K562 (cell line): ENCODE measurements around the gene ANK3. TPM values are rescaled to one million over a fixed set of nuclear protein-coding genes. Genes with fewer than 3 reads are reported as not detected.
A peak's percentile ranks its signal among the peaks of the same experiment; 100 is the strongest.

Experiments
- CREBBP ChIP-seq: IDR thresholded peaks from one replicate; pipeline ENCODE4 v1.6.1; 2012; ENCODE audit warnings: low read depth, mild to moderate bottlenecking, control low read depth, inconsistent platforms, low read length
- CREM ChIP-seq: IDR thresholded peaks from 2 replicates; pipeline ENCODE4 v1.6.1; 2014; ENCODE audit warnings: antibody characterized with exemption, low read depth
- EHMT2 ChIP-seq: fragments of 450-650 bp; IDR thresholded peaks from 2 replicates; pipeline ENCODE4 v1.6.1; 2018; ENCODE audit warnings: antibody characterized with exemption
- GTF2A2 ChIP-seq: IDR thresholded peaks from 2 replicates; pipeline ENCODE4 v1.6.1; 2016; ENCODE audit warnings: mild to moderate bottlenecking, missing genetic modification characterization, missing compliant biosample characterization
- HDAC3 ChIP-seq: fragments of 450-650 bp; IDR thresholded peaks from 2 replicates; pipeline ENCODE4 v1.6.1; 2018; ENCODE audit warnings: borderline replicate concordance, mild to moderate bottlenecking, moderate library complexity; ENCODE audit not compliant: partially characterized antibody
- HINFP ChIP-seq: fragments of 450-650 bp; conservative IDR thresholded peaks from 2 replicates; pipeline ENCODE4 v1.6.1; 2016; ENCODE audit warnings: missing genetic modification characterization, low read depth, mild to moderate bottlenecking, control low read depth, missing compliant biosample characterization
- MNT ChIP-seq, 2 experiments: fragments of 450-650 bp; conservative IDR thresholded peaks; 2 replicates each; pipeline ENCODE4 v1.6.1; 2017; ENCODE audit warnings: mild to moderate bottlenecking in 2 of 2, moderate library complexity in 2 of 2
- NCOA6 ChIP-seq: fragments of 450-650 bp; IDR thresholded peaks from 2 replicates; pipeline ENCODE4 v1.6.1; 2017; ENCODE audit warnings: mild to moderate bottlenecking
- NCOR1 ChIP-seq: fragments of 450-650 bp; IDR thresholded peaks from 2 replicates; pipeline ENCODE4 v1.6.1; 2016; ENCODE audit warnings: mild to moderate bottlenecking, moderate library complexity
- ZBTB11 ChIP-seq, 3 experiments: fragments of 200-800 bp in 1 of 3; fragments of 250-450 bp in 1 of 3; fragments of 450-650 bp in 1 of 3; sonication (Bioruptor Pico) in 1 of 3; sonication (Bioruptor generic) in 1 of 3; formaldehyde crosslinking in 1 of 3; IDR thresholded peaks; 2 replicates each; pipeline versions ENCODE4 v1.6.1 to v1.8.0; 2016 to 2022; ENCODE audit warnings: mild to moderate bottlenecking in 2 of 3, missing genetic modification characterization in 2 of 3, missing compliant biosample characterization in 1 of 3, moderate library complexity in 1 of 3
- ZC3H11A ChIP-seq: IDR thresholded peaks from 2 replicates; pipeline ENCODE4 v1.6.1; 2012; ENCODE audit warnings: low read depth, low read length, improper control_type of control experiment
- ZNF717 ChIP-seq: fragments of 250-450 bp; sonication (Bioruptor Pico); IDR thresholded peaks from 2 replicates; pipeline ENCODE4 v1.5.0; 2021
- ZSCAN32 ChIP-seq: fragments of 450-650 bp; formaldehyde crosslinking; IDR thresholded peaks from 2 replicates; pipeline ENCODE4 v1.4.0; 2020; ENCODE audit warnings: mild to moderate bottlenecking, moderate library complexity
- polyA plus RNA-seq, 8 experiments: library from polyadenylated mRNA; depleted of rRNA in 4 of 8; stranded (reverse) in 5 of 8; unstranded in 3 of 8; fragments of >200 nt; fragmentation: Nextera tagmentation in 2 of 8; fragmentation: Illumina TruSeq in 1 of 8; extraction: Ambion mirVana in 2 of 8; extraction: Trizol in 1 of 8; gene quantifications; 2 replicates each; pipeline versions ENCODE4 v1.2.1 to v1.2.3, GENCODE V29; 2011 to 2014; ENCODE audit warnings: inconsistent platforms in 1 of 8, missing spikeins in 1 of 8
- total RNA-seq, 7 experiments: library from RNA; depleted of rRNA in 6 of 7; stranded (reverse); fragments of >200 nt in 6 of 7; fragmentation: Illumina TruSeq in 2 of 7; extraction: Trizol in 2 of 7; gene quantifications; 2 replicates each; pipeline versions ENCODE4 v1.2.1 to v1.2.3, GENCODE V29; 2011 to 2021; ENCODE audit warnings: low replicate concordance in 1 of 7
- TF ChIP-seq, protein P1 (sequence below): IDR thresholded peaks from 2 replicates; pipeline ENCODE4 v1.6.1; 2011; ENCODE audit not compliant: insufficient read length; ENCODE audit errors: extremely low read depth
- TF ChIP-seq, protein P2 (sequence below), 3 experiments: IDR thresholded peaks in 2 of 3; conservative IDR thresholded peaks in 1 of 3; 2 replicates each; pipeline ENCODE4 v1.5.1; 2011 to 2012; ENCODE audit warnings: low read length in 3 of 3, mild to moderate bottlenecking in 3 of 3, control low read depth in 2 of 3, improper control_type of control experiment in 1 of 3, inconsistent platforms in 1 of 3, low read depth in 1 of 3, mixed read lengths in 1 of 3, moderate library complexity in 1 of 3; ENCODE audit not compliant: insufficient read depth in 2 of 3
- TF ChIP-seq, protein P3 (sequence below): sonication (generic); formaldehyde crosslinking; IDR thresholded peaks from 2 replicates; pipeline ENCODE4 v1.8.0; 2022; ENCODE audit warnings: mild to moderate bottlenecking, low read depth, missing genetic modification reagents

ANK3 gene
- total and polyA plus RNA-seq, 9 of the 15 experiments (the other 6 are each of a cell fraction or from before 2014, with no cell fraction given) = 10.0 to 32.3 (median 17.9) TPM

- TF ChIP-seq, protein P1, sequence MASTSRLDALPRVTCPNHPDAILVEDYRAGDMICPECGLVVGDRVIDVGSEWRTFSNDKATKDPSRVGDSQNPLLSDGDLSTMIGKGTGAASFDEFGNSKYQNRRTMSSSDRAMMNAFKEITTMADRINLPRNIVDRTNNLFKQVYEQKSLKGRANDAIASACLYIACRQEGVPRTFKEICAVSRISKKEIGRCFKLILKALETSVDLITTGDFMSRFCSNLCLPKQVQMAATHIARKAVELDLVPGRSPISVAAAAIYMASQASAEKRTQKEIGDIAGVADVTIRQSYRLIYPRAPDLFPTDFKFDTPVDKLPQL = no peak
- TF ChIP-seq HDAC3 (peak; percentile 95), MNT (conservative IDR thresholded peaks at IDR 0.05) (peak; percentile 40 to 71; a peak in 3 of 4 replicates), CREM (peak; percentile 73), EHMT2 (no peak), ZSCAN32 (no peak), ZNF717 (CRISPR knock-in tag) (no peak), ZC3H11A (0 out of 2 replicates have a peak, but pooled peaks have one; percentile 45), CREBBP (no peak), HINFP (tag) (0 out of 2 replicates have a peak, but pooled peaks have one; percentile 21), NCOA6 (no peak), ZBTB11 (CRISPR knock-in tag; IDR thresholded peaks at IDR 0.05) (peak in 1 of 3 experiments; percentile 85; a peak in 2 of 6 replicates), GTF2A2 (no peak), NCOR1 (peak; percentile 98)
- TF ChIP-seq, protein P2, sequence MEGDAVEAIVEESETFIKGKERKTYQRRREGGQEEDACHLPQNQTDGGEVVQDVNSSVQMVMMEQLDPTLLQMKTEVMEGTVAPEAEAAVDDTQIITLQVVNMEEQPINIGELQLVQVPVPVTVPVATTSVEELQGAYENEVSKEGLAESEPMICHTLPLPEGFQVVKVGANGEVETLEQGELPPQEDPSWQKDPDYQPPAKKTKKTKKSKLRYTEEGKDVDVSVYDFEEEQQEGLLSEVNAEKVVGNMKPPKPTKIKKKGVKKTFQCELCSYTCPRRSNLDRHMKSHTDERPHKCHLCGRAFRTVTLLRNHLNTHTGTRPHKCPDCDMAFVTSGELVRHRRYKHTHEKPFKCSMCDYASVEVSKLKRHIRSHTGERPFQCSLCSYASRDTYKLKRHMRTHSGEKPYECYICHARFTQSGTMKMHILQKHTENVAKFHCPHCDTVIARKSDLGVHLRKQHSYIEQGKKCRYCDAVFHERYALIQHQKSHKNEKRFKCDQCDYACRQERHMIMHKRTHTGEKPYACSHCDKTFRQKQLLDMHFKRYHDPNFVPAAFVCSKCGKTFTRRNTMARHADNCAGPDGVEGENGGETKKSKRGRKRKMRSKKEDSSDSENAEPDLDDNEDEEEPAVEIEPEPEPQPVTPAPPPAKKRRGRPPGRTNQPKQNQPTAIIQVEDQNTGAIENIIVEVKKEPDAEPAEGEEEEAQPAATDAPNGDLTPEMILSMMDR (IDR thresholded peaks at IDR 0.05 in 2 of 3, conservative IDR thresholded peaks at IDR 0.05 in 1 of 3; ENCODE audit: insufficient read depth in 2 of 3, low read depth in 1 of 3, low read length in 3 of 3) = no peak
- TF ChIP-seq, protein P3, sequence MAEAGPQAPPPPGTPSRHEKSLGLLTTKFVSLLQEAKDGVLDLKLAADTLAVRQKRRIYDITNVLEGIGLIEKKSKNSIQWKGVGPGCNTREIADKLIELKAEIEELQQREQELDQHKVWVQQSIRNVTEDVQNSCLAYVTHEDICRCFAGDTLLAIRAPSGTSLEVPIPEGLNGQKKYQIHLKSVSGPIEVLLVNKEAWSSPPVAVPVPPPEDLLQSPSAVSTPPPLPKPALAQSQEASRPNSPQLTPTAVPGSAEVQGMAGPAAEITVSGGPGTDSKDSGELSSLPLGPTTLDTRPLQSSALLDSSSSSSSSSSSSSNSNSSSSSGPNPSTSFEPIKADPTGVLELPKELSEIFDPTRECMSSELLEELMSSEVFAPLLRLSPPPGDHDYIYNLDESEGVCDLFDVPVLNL = no peak
These were observed 127.0 kb downstream of the ANK3 start (continued) for GRCh38 chr10:60262647-60263126.
